IPS-18a (cell line): ENCODE results near the gene HNF1B.

Source experiments
- H3K27ac ChIP-seq: one replicate; pipeline ENCODE4 v1.5.1; 2013; ENCODE audit warnings: low read length
- H3K27me3 ChIP-seq: one replicate; pipeline ENCODE4 v1.6.1; 2013; ENCODE audit warnings: mild to moderate bottlenecking, low read length; ENCODE audit not compliant: control insufficient read depth, insufficient read depth
- H3K36me3 ChIP-seq: one replicate; pipeline ENCODE4 v1.6.1; 2013; ENCODE audit warnings: low read depth, low read length; ENCODE audit not compliant: control insufficient read depth
- H3K4me1 ChIP-seq: one replicate; pipeline ENCODE4 v1.6.1; 2013; ENCODE audit warnings: low read depth, low read length; ENCODE audit not compliant: control insufficient read depth
- H3K4me3 ChIP-seq: one replicate; pipeline ENCODE4 v1.5.1; 2013; ENCODE audit warnings: low read length
- H3K9ac ChIP-seq: one replicate; pipeline ENCODE4 v1.6.1; 2013; ENCODE audit warnings: mild to moderate bottlenecking, low read length, moderate library complexity
- H3K9me3 ChIP-seq: one replicate; pipeline ENCODE4 v1.6.1; 2013; ENCODE audit warnings: low read depth, low read length; ENCODE audit not compliant: control insufficient read depth

The HNF1B gene

GRCh38 chr17:37657202-37657601 is 87.7 kb downstream of the HNF1B start:
- Histone ChIP-seq H3K27me3 (no peaks in the 10 kb centered on the region), H3K4me3 (no peak overlapping the region), H3K9ac (no peak overlapping the region), H3K36me3 (no peaks in the 10 kb centered on the region), H3K9me3 (no peaks in the 10 kb centered on the region), H3K4me1 (no peaks in the 10 kb centered on the region), H3K27ac (no peak overlapping the region)

DNA sequence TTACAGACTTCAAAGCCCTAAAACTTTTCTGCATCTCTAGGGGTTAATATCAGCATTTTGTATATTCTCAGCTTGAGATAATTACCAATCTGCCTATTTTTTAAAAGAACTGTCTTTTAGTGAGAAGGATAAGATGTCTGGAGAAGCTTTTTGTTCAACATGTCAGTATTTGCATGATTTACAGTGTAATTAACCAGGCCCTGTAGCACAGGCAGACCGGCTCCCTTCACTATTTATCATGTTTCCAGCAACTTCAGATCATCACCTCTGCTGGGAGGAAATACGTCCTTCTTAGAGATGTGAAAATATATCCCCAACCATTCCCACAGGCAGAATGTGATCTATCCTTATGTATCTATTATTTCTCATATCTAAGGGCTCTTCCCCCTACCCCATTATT is 93.0 kb downstream of the HNF1B start:
- Histone ChIP-seq H3K27ac (no peak overlapping the region), H3K4me1 (no peaks in the 10 kb centered on the region), H3K9me3 (no peaks in the 10 kb centered on the region), H3K36me3 (no peaks in the 10 kb centered on the region), H3K9ac (no peak overlapping the region), H3K27me3 (peaks cover 13% of the 10 kb centered on the region), H3K4me3 (no peak overlapping the region)

GRCh38 chr17:37650419-37651003 is 94.3 kb downstream of the HNF1B start:
- H3K4me1 ChIP-seq: no peaks in the 10 kb centered on the region
- H3K4me3 ChIP-seq: no peak overlapping the region
- H3K36me3 ChIP-seq: no peaks in the 10 kb centered on the region
- peaks cover 27% of the 10 kb centered on the region for H3K27me3 ChIP-seq
- no peak overlapping the region for H3K9ac ChIP-seq
- no peaks in the 10 kb centered on the region for H3K9me3 ChIP-seq
- no peak overlapping the region for H3K27ac ChIP-seq

DNA sequence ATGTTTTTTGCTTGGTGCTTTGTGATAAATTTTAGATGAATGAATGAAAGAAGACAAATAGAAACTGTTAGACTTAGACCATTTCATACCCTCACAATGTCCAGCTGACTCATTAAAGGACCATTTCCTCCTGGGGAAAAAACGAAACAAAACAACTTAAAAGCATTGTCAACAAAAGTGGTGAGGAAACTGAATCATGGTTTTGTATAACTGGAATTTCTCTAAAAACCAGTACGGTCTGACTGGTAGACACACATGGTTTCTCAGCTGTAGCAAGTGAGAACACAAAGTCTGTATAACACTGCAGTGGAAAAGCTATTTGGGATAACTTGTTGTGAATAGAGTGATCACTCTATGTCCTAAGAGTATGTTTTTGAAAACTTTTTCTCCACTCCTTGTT is 96.3 kb downstream of the HNF1B start:
- Histone ChIP-seq H3K9ac (no peak overlapping the region), H3K27me3 (peaks cover 45% of the 10 kb centered on the region), H3K27ac (no peak overlapping the region), H3K36me3 (no peaks in the 10 kb centered on the region), H3K9me3 (no peaks in the 10 kb centered on the region), H3K4me1 (peaks cover 4% of the 10 kb centered on the region), H3K4me3 (no peak overlapping the region)

- no peak overlapping the region for H3K9ac ChIP-seq
- H3K4me3 ChIP-seq: no peak overlapping the region
- H3K27me3 ChIP-seq: peaks cover 45% of the 10 kb centered on the region
- no peaks in the 10 kb centered on the region for H3K9me3 ChIP-seq
- no peak overlapping the region for H3K27ac ChIP-seq
- peaks cover 4% of the 10 kb centered on the region for H3K4me1 ChIP-seq
- no peaks in the 10 kb centered on the region for H3K36me3 ChIP-seq
These were observed 97.0 kb downstream of the HNF1B start for GRCh38 chr17:37647856-37648255.

GRCh38 chr17:37643869-37644268 is 101.0 kb downstream of the HNF1B start:
- Histone ChIP-seq H3K4me1 (peaks cover 9% of the 10 kb centered on the region), H3K27me3 (peaks cover 45% of the 10 kb centered on the region), H3K9me3 (no peaks in the 10 kb centered on the region), H3K9ac (peak overlapping the region; percentile 98), H3K4me3 (peak overlapping the region; percentile 100), H3K27ac (no peak overlapping the region), H3K36me3 (peaks cover 20% of the 10 kb centered on the region)

DNA sequence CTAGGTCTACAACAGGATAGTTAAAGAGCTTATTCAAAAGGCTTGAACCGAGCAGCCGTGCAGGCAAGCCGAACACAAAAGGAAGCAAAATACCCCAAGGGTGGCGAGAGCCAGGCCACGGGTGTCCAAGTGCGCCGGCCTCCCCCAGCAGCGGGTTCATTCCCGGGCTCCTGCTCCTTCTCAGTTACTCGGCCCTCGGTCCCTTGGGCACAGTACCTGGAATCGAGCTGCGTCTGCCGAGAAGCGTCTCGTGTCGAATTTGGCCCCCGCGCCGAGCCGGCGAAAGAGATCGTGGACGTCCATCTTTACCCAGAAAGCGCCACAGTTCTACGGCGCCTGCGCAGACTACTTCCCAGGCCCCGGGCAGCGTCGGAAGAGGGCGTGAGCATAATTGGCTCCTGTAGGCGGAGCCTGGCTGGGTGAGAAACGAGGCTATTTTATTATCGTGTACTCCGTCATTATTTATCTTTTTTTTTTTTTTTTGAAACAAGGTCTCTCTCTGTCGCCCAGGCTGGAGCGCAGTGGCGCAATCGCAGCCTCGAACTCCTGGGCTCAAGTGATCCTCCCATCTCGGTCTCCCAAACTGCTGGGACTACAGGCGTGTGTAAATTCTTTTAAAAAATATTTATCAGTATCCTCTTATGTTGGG is 101.6 kb downstream of the HNF1B start, which contains the start of gene DDX52:
DDX52 (minus strand) TSS at position 329 of the 649 bp plus-strand sequence; CDS start at position 303, 26 bp downstream.
- Histone ChIP-seq H3K4me1 (peaks cover 9% of the 10 kb centered on the region), H3K9me3 (no peaks in the 10 kb centered on the region), H3K4me3 (peak within 1 kb of the TSS; percentile 100), H3K27ac (peak within 1 kb of the TSS; percentile 83), H3K27me3 (peaks cover 44% of the 10 kb centered on the region), H3K9ac (peak within 1 kb of the TSS; percentile 98), H3K36me3 (peaks cover 22% of the 10 kb centered on the region)

DNA sequence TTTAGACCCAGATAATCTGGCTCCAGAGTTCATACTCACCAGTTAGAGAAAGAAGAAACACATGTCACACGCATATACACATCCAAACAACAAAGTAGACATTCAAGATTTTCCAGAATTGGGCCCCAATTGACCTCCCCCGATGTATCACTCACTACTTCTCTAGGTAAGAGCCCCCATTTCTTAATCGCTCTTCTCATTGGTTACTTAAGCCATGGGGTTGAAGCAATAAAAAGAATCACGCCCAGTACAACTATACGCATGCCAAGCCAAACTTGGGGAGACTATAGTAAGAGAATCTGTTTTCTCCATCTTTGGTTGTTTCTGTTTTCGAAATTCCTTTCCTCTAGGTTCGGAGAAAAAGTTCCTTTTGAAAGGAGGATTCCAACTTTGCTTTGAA is 102.2 kb downstream of the HNF1B start:
- Histone ChIP-seq H3K27ac (peak overlapping the region; percentile 83), H3K27me3 (peaks cover 38% of the 10 kb centered on the region), H3K9me3 (no peaks in the 10 kb centered on the region), H3K4me3 (peak overlapping the region; percentile 100), H3K9ac (peak overlapping the region; percentile 98), H3K4me1 (peaks cover 9% of the 10 kb centered on the region), H3K36me3 (peaks cover 27% of the 10 kb centered on the region)

GRCh38 chr17:37640015-37640414 is 104.8 kb downstream of the HNF1B start:
- H3K9me3 ChIP-seq: no peaks in the 10 kb centered on the region
- no peak overlapping the region for H3K4me3 ChIP-seq
- H3K9ac ChIP-seq: no peak overlapping the region
- peaks cover 9% of the 10 kb centered on the region for H3K4me1 ChIP-seq
- peaks cover 15% of the 10 kb centered on the region for H3K27me3 ChIP-seq
- H3K27ac ChIP-seq: no peak overlapping the region
- H3K36me3 ChIP-seq: peaks cover 36% of the 10 kb centered on the region

DNA sequence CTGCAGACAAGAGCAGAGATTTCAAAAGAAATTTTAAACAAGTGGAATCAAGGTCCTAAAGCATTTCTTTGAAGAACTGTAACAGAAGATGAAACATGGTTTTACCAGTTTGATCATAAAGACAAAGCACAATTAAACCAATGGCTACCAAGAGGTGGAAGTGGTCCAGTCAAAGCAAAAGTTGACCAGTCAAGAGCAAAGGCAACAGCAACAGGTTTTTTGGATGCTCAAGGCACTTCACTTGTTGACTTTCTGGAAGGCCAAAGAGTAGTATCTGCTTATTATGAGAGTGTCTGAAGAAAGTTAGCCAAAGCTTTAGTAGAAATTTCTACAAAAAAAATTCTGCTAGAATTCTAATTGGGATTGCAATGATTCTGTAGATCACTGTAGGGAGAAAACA is 106.9 kb downstream of the HNF1B start:
- peaks cover 5% of the 10 kb centered on the region for H3K4me1 ChIP-seq
- H3K36me3 ChIP-seq: peaks cover 40% of the 10 kb centered on the region
- no peaks in the 10 kb centered on the region for H3K9me3 ChIP-seq
- no peak overlapping the region for H3K27ac ChIP-seq
- no peaks in the 10 kb centered on the region for H3K27me3 ChIP-seq
- no peak overlapping the region for H3K9ac ChIP-seq
- H3K4me3 ChIP-seq: no peak overlapping the region
